D721Med (cell line): ENCODE results near the gene BCOR.

ENCODE experiments used
- DNase-seq: peaks from one replicate; pipeline ENCODE4 v3.0.0; 2011; ENCODE audit warnings: low spot score; ENCODE audit not compliant: insufficient read length
- FAIRE-seq: peaks from 2 replicates; lab custom pipeline; 2011; peaks lifted over from hg19 to GRCh38; lab: Jason Lieb, UNC
- CTCF ChIP-seq: IDR thresholded peaks from 2 replicates; pipeline ENCODE4 v1.5.1; 2012; ENCODE audit warnings: mild to moderate bottlenecking, control low read depth; ENCODE audit not compliant: insufficient read depth; ENCODE audit errors: missing control alignments

The BCOR gene

GRCh38 chrX:40061871-40062524 is 35.8 kb downstream of the BCOR start:
- DNase-seq (no peak), FAIRE-seq (no peak)
- no peak for TF ChIP-seq CTCF

- FAIRE-seq (no peak), DNase-seq (no peak)
- TF ChIP-seq CTCF: no peak
These were observed 36.8 kb downstream of the BCOR start for GRCh38 chrX:40061005-40061404.

- FAIRE-seq: no peak
- no peak for DNase-seq
- no peak for TF ChIP-seq CTCF
These were observed 37.4 kb downstream of the BCOR start for GRCh38 chrX:40060356-40060845.

- FAIRE-seq (no peak), DNase-seq (no peak)
- TF ChIP-seq CTCF: no peak
These were observed 39.0 kb downstream of the BCOR start for GRCh38 chrX:40058719-40059118.

- FAIRE-seq: no peak
- no peak for TF ChIP-seq CTCF
- no peak for DNase-seq
These were observed 40.4 kb downstream of the BCOR start for GRCh38 chrX:40057405-40057804.

GRCh38 chrX:40056420-40056819 is 41.3 kb downstream of the BCOR start:
- no peak for FAIRE-seq

More at GRCh38 chrX:40056420-40056819, 41.3 kb downstream of the BCOR start:
- TF ChIP-seq CTCF: no peak
- no peak for DNase-seq
